HG03460 (cell line): ENCODE results near the gene HDC.

ENCODE experiments used
- ATAC-seq: cut with Tn5 transposase; IDR thresholded peaks from one replicate; pipeline ENCODE4 v1.9.1; 2021; ENCODE audit not compliant: unreplicated experiment

HDC gene

DNA sequence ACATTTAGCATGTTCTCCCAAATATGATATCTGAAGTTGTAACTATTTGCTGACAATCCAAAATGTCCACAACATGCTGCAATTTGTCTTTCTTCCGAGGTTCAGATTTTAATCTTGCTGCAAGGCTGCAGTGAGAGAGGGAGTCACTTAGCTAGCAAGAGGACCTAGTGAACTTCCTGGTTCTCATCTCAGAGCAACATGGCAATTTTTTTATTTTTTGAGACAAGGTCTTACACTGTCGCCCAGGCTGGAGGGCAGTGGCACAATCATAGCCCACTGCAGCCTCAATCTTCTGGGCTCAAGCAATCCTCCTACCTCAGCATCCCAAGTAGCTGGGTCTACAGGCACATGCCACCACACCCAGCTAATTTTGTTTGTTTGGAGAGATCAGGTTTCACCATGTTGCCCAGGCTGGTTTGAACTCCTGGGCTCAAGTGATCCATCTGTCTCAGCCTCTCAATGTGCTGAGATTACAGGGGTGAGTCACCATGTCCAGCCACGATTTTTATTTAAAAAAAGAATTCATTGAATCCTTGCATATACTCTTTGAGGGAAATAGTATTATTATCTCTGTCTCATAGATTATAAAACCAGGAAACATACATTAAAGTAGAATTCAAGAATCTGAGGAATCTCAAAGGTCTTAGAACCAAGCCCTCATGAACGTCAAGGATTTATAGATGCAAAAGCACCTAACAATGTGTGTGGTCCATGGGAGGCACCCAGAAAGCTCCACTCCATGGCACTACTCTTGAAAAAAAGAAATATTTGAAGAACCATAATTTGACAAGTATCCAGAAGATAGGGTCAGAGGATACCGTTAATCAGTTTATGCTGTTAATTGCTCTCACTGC is 9.1 kb downstream of the HDC start:
- ATAC-seq, result no peak

GRCh38 chr15:50252556-50252955 is 13.0 kb downstream of the HDC start:
- no peak for ATAC-seq

GRCh38 chr15:50251638-50252182 is 13.8 kb downstream of the HDC start:
- ATAC-seq, result no peak

GRCh38 chr15:50250760-50251394 is 14.6 kb downstream of the HDC start:
- ATAC-seq, result no peak

DNA sequence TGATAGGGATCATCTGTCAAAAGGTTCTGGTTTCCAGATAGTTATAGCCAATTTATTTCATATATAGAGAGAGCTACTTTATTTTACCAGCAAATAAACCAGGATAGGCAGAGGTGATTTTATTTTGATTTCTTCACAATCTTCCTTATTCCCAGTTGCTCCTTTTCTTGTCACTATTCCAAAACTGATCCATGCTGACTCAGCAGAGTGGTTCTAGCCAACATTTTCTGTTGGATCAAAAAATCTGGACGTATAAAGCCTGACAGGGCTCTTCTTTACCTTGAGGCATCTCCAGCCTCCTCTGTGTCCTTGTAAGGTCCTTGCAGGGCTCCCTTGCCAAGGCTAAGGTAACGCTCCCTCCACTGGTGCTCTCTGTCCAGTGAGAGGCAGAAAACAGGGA is 15.8 kb downstream of the HDC start:
- ATAC-seq, result no peak

- no peak for ATAC-seq
Observed at GRCh38 chr15:50248994-50249582, 16.4 kb downstream of the HDC start.

GRCh38 chr15:50247819-50248655 is 17.5 kb downstream of the HDC start:
- peak; percentile 98 for ATAC-seq

DNA sequence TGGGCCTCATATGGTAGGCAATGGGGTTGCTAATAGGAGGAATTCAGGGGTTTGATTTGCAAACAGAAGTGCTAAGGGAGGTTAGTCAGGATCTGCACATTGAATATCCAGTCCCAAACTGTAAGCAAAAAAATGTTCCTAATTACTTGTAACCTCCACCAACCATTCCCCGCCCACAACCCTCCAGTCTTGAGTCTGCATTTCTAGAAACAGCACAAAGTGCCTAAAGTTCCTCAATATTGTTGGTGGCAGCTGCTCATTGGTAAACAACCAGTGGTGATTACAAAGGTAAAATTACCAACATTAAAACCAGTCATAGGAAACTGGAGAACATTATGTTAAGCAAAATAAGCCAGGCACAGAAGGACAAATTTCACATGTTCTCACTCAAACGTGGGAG is 18.9 kb downstream of the HDC start:
- ATAC-seq, result no peak

- no peak for ATAC-seq
Observed at GRCh38 chr15:50244959-50245624, 20.4 kb downstream of the HDC start.

DNA sequence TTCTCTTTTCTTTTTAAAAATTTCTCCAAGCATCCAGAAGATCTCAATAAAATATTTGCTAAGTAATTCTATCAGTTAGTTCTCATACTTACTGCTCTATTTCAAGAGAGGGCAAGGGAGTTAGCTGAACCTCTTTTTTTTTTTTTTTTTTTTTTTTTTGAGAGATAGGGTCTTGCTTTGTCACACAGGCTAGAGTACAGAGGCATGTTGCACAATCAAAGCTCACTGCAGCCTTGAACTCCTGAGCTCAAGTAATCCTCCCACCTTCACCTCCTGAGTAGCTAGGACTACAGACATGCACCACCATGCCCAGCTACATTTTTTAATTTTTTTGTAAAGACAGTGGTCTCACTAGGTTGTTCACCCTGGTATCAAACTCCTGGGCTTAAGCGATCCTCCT is 21.4 kb downstream of the HDC start:
- ATAC-seq, result no peak

DNA sequence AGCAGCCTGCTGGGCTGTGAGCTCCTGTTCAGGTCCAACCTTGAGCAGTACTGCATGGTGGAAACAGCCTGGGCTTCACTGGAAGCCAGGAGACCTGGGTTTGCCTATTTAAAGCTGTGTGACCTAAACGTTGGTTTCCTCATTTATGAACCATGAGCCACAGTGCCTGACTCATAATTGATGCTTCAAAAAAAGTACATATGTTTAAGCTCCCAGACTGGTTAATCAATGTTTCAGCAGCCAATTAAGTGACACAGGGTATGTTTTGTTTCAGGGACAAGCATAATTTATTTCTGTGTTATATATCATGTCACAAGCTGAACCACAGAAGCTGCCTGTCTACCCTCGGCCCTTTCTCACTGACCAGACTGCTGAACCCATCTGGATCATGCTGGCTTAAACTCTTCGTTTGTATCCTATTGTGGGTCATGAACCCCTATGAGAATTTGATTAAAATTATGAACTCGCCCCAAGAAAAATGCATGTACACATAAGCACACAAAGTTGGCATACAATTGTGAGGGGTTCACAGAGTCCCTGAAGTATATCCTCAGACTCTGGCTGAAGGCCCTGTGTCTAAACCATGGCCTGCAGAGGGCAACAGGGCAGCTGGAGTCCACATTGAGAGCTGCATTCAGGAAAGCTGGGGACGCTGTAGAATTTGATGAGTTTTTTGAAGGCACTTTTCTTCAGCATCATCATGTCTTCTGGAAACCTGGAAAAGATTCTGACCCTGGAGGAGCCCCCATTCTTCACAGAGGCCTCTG is 23.7 kb downstream of the HDC start:
- ATAC-seq, result no peak

- ATAC-seq, result no peak
Observed at GRCh38 chr15:50238255-50238654, 27.3 kb downstream of the HDC start.

DNA sequence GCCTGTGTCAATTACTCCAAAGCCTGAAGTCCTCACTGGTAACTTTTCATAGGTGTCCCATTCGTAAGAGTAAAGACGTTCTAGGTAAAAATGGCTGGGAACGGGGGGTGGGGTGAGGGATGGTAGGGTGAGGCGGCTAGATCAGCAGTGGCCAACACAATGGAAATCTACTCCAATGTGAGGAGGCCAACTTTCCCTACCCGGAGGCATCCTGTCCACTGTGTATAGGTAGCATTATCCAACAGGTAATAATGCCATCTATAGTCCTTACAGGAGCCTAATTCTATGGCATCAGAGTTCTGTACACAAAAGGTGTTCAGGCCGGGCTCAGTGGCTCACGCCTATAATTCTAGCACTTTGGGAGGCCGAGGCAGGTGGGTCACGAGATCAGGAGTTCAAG is 29.1 kb downstream of the HDC start:
- no peak for ATAC-seq

DNA sequence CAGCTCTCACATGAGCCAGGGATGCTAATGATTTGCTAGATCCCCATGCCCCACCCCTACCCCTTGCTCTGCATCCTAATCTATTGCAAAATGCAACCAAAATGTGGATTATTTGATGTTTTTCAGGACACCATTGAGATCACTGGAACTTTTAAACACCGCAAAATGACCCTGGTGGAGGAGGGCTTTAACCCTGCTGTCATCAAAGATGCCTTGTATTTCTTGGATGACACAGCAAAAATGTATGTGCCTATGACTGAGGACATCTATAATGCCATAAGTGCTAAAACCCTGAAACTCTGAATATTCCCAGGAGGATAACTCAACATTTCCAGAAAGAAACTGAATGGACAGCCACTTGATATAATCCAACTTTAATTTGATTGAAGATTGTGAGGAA is 29.7 kb downstream of the HDC start:
- ATAC-seq, result no peak

GRCh38 chr15:50234764-50235163 is 30.8 kb downstream of the HDC start:
- ATAC-seq, result no peak

- ATAC-seq, result no peak
Observed at GRCh38 chr15:50233192-50233736, 32.3 kb downstream of the HDC start.

DNA sequence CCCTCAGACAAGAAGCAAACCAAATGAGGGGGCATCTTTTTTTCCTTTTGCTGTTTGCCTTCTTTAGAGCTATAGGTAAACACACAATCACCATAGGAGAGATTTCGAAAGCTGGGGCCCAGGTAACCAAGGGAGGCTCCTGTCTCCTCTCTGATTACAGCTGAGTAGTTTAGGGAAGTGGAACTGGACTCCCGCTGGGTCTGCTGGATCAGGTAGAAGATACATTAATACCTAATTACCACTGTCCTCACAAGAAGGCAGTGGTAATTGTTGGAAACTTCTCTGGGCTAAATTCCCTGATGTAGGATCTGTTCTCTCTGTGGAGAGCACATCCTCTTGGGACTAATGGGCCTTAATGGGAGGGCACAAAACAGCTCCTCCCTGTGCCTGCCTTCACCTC is 32.7 kb downstream of the HDC start:
- ATAC-seq, result no peak

DNA sequence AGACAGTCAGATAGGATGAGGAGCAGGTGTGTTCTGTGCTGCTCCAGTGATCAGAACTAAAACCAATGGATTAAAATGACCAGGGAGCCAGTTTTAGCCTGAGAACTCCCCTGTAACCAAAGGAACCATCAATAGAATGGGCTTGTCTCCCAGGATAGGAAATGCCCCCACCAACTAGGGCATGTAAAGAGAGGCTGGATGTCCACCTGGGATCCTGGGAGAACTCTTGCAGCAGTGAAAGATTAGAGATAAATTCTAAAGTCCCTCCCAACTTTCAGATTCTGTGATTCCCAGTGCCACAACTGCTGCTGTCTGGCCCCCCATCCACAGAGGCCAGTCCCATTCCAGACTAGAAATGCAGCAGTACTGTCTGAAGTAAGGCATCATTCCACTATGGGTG is 33.8 kb downstream of the HDC start:
- ATAC-seq, result no peak

DNA sequence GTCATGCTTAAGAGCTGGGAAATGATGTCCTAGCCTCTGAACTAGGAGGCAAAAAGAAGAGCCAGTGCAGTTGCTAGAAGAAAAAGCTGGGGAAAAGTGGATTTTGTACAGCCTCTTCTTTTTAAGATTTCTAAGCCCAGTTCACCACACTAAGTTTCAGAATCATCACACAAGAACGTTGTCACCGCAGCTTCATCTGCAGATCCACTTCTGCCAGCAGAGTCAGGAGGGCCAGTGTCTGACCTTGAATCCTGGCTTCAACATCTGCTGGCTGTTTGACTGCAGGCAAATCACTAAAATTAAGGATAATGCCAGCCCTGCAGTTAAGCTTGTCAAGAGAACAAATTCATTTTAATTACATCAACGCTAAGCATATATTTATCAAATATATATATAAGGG is 36.2 kb downstream of the HDC start:
- ATAC-seq, result no peak

- no peak for ATAC-seq
Observed at GRCh38 chr15:50228866-50229265, 36.7 kb downstream of the HDC start.
